Panc1 (cell line): ENCODE data around the gene KIRREL3. TPM values are rescaled to one million over a fixed set of nuclear protein-coding genes. Genes with fewer than 3 reads are reported as not detected.
A peak's percentile ranks its signal among the peaks of the same experiment; 100 is the strongest.

Experiments used
- ATAC-seq: fragments of 200-7000 bp; cut with Tn5 transposase; 2 replicates; pipeline ENCODE4 v1.9.1; 2020; ENCODE audit warnings: mild to moderate bottlenecking, moderate library complexity
- BruUV-seq: library from RNA; stranded (reverse); fragments of 400-500 nt; replicated peaks from 2 replicates; lab custom pipeline; 2021; lab: Mats Ljungman, UMichigan
- CTCF ChIA-PET: fragments of 300-600 bp; sonication (Branson Sonifier 250); formaldehyde crosslinking; loops from one replicate; lab custom pipeline; 2022; ENCODE audit warnings: antibody characterized with exemption; lab: Charles Lee
- POLR2A ChIA-PET: fragments of 300-600 bp; sonication (Branson Sonifier 250); formaldehyde crosslinking; loops from one replicate; lab custom pipeline; 2022; ENCODE audit warnings: antibody characterized with exemption; lab: Charles Lee
- DNase-seq: peaks from one replicate; pipeline ENCODE4 v3.0.0-alpha.2; 2010; ENCODE audit warnings: low read depth, low spot score
- H3K27ac ChIP-seq: 2 replicates; pipeline ENCODE4 v1.5.1; 2011; ENCODE audit warnings: mild to moderate bottlenecking, low read length, inconsistent platforms
- H3K27me3 ChIP-seq: fragments of 200-500 bp; sonication (Bioruptor generic); 2 replicates; pipeline ENCODE4 v1.6.0; 2014; ENCODE audit warnings: low read length, inconsistent platforms; ENCODE audit not compliant: control insufficient read depth, insufficient read depth
- H3K36me3 ChIP-seq: fragments of 200-500 bp; sonication (Bioruptor generic); 2 replicates; pipeline ENCODE4 v1.5.1; 2014; ENCODE audit warnings: inconsistent platforms, mild to moderate bottlenecking, low read length, moderate library complexity; ENCODE audit not compliant: control insufficient read depth, insufficient read depth
- H3K4me1 ChIP-seq: 2 replicates; pipeline ENCODE4 v1.5.1; 2011; ENCODE audit warnings: inconsistent platforms, mild to moderate bottlenecking, low read length, moderate library complexity; ENCODE audit not compliant: control insufficient read depth, insufficient read depth
- H3K4me3 ChIP-seq, 2 experiments: 2 replicates each; pipeline ENCODE4 v1.5.1; 2011 to 2012; ENCODE audit warnings: low read depth in 2 of 2, low read length in 2 of 2, mild to moderate bottlenecking in 2 of 2, inconsistent platforms in 1 of 2, moderate library complexity in 1 of 2
- H3K9me3 ChIP-seq: fragments of 200-500 bp; sonication (Bioruptor generic); 2 replicates; pipeline ENCODE4 v1.5.1; 2014; ENCODE audit warnings: low read depth, mild to moderate bottlenecking, inconsistent platforms, low read length, moderate library complexity; ENCODE audit not compliant: control insufficient read depth, insufficient read depth
- POLR2AphosphoS5 ChIP-seq: IDR thresholded peaks from 2 replicates; pipeline ENCODE4 v1.6.1; 2012; ENCODE audit warnings: mild to moderate bottlenecking, low read depth, low read length, moderate library complexity
- SIN3A ChIP-seq: IDR thresholded peaks from 2 replicates; pipeline ENCODE4 v1.6.1; 2012; ENCODE audit warnings: low read depth, mild to moderate bottlenecking, low read length, moderate library complexity, borderline replicate concordance; ENCODE audit not compliant: insufficient read depth
- TCF7L2 ChIP-seq: IDR thresholded peaks from 2 replicates; pipeline ENCODE4 v1.6.1; 2011; ENCODE audit warnings: mild to moderate bottlenecking, low read depth, low read length, inconsistent platforms
- in situ Hi-C: cut with HindIII; loops from 2 replicates; pipeline ENCODE4 v1.10.0; 2016; ENCODE audit warnings: low sequenced_read_pairs, low pct_unique_long_range_greater_than_20kb
- intact Hi-C: fragments of 100-400 bp; cut with micrococcal nuclease; formaldehyde crosslinking; loops from one replicate; pipeline ENCODE4 v1.10.0; 2022; ENCODE audit not compliant: unreplicated experiment
- total RNA-seq: library from RNA; stranded (reverse); gene quantifications from one replicate; pipeline ENCODE4 v1.2.1, GENCODE V29; 2021; ENCODE audit not compliant: unreplicated experiment
- TF ChIP-seq, protein P1 (sequence below): fragments of 450-650 bp; IDR thresholded peaks from 2 replicates; pipeline ENCODE4 v1.5.1; 2017; ENCODE audit warnings: mild to moderate bottlenecking
- TF ChIP-seq, protein P2 (sequence below), 2 experiments: IDR thresholded peaks; 2 replicates each; pipeline ENCODE4 v1.6.1; 2011 to 2012; ENCODE audit warnings: low read depth in 2 of 2, control low read depth in 1 of 2, low read length in 1 of 2, mild to moderate bottlenecking in 1 of 2, moderate library complexity in 1 of 2; ENCODE audit not compliant: insufficient read depth in 1 of 2

Gene KIRREL3
- total RNA-seq, 1 experiment from 2014 or later: 0.36 TPM

DNA sequence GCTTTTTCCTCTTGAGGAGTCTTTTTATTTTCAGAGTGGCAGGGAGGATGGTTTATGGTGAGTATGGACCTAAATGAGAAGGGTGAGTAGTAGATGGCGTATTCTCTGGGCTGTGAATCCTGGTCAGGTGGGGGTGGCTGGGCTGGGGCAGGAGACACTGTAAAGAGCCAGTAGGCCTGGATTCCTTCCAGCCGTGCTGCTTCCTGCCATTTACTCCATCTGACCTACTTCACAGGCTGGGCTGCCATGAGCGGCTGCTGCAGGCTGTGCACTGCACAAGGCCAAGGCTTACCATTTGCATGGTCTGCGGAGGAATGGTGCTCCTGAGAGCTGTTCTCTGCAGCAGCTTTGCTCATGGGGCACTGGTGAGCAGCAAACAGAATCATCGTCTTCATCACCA, 297.6 kb downstream of the KIRREL3 start:
- ChIA-PET POLR2A (no interaction called here), CTCF (no interaction called here)
- in situ Hi-C loops: no loop called here
- H3K27ac ChIP-seq: no peak overlapping the region
- ATAC-seq (peak; percentile 36; the same call in 1 of the 2 replicates), DNase-seq (no peak)
- H3K36me3 ChIP-seq: no peaks in the 10 kb centered on the region
- BruUV-seq: no TSS peak
- TF ChIP-seq, protein P1, sequence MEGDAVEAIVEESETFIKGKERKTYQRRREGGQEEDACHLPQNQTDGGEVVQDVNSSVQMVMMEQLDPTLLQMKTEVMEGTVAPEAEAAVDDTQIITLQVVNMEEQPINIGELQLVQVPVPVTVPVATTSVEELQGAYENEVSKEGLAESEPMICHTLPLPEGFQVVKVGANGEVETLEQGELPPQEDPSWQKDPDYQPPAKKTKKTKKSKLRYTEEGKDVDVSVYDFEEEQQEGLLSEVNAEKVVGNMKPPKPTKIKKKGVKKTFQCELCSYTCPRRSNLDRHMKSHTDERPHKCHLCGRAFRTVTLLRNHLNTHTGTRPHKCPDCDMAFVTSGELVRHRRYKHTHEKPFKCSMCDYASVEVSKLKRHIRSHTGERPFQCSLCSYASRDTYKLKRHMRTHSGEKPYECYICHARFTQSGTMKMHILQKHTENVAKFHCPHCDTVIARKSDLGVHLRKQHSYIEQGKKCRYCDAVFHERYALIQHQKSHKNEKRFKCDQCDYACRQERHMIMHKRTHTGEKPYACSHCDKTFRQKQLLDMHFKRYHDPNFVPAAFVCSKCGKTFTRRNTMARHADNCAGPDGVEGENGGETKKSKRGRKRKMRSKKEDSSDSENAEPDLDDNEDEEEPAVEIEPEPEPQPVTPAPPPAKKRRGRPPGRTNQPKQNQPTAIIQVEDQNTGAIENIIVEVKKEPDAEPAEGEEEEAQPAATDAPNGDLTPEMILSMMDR: no peak
- TF ChIP-seq, protein P2, sequence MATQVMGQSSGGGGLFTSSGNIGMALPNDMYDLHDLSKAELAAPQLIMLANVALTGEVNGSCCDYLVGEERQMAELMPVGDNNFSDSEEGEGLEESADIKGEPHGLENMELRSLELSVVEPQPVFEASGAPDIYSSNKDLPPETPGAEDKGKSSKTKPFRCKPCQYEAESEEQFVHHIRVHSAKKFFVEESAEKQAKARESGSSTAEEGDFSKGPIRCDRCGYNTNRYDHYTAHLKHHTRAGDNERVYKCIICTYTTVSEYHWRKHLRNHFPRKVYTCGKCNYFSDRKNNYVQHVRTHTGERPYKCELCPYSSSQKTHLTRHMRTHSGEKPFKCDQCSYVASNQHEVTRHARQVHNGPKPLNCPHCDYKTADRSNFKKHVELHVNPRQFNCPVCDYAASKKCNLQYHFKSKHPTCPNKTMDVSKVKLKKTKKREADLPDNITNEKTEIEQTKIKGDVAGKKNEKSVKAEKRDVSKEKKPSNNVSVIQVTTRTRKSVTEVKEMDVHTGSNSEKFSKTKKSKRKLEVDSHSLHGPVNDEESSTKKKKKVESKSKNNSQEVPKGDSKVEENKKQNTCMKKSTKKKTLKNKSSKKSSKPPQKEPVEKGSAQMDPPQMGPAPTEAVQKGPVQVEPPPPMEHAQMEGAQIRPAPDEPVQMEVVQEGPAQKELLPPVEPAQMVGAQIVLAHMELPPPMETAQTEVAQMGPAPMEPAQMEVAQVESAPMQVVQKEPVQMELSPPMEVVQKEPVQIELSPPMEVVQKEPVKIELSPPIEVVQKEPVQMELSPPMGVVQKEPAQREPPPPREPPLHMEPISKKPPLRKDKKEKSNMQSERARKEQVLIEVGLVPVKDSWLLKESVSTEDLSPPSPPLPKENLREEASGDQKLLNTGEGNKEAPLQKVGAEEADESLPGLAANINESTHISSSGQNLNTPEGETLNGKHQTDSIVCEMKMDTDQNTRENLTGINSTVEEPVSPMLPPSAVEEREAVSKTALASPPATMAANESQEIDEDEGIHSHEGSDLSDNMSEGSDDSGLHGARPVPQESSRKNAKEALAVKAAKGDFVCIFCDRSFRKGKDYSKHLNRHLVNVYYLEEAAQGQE (IDR thresholded peaks at IDR 0.05; ENCODE audit: insufficient read depth in 1 of 2, low read depth in 2 of 2, low read length in 1 of 2): no peak
- TF ChIP-seq SIN3A (no peak), TCF7L2 (no peak), POLR2AphosphoS5 (no peak)
- intact Hi-C loops: no loop called here
- H3K4me3 ChIP-seq: no peak overlapping the region
- H3K4me1 ChIP-seq: no peaks in the 10 kb centered on the region
- no peaks in the 10 kb centered on the region for H3K9me3 ChIP-seq
- 0 out of 2 replicates have a peak, but pooled peaks cover 4% of the 10 kb centered on the region for H3K27me3 ChIP-seq

DNA sequence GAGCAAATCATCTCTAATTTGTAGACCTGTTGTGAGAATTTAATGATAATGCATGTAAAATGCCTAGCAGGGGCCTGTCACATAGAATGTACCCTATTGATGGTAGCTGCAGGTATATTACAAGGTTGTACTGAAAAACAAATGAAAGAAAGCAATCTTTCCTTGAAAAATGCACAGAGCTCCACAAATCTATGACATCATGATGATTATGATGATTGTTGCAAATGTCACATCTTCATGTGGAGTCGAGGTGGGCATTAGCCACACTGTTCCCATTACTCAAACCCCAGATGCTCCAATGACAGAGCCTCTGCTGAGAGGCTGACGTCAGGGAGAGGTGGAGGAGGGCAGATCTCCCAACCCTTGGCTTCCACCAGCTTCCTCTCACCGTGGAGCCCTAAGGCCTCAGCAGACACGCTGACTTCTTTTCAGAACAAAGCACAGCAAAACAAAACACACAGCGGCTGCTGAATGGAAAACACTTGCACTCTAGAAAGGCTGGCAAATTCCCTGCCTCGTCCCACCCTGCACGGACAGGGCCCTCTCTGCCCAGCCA, 298.3 kb downstream of the KIRREL3 start:
- no peaks in the 10 kb centered on the region for H3K4me1 ChIP-seq
- H3K36me3 ChIP-seq: no peaks in the 10 kb centered on the region
- no peak overlapping the region for H3K4me3 ChIP-seq
- in situ Hi-C loops: no loop called here
- ATAC-seq: no peak
- H3K27ac ChIP-seq: no peak overlapping the region
- ChIA-PET CTCF (no interaction called here), POLR2A (no interaction called here)
- H3K9me3 ChIP-seq: no peaks in the 10 kb centered on the region
- no peak for TF ChIP-seq POLR2AphosphoS5
- TF ChIP-seq SIN3A: no peak
- TF ChIP-seq TCF7L2: no peak
- TF ChIP-seq, protein P2 (IDR thresholded peaks at IDR 0.05; ENCODE audit: insufficient read depth in 1 of 2, low read depth in 2 of 2, low read length in 1 of 2): no peak
- TF ChIP-seq, protein P1: no peak
- peaks cover 6% of the 10 kb centered on the region; the same call in 1 of the 2 replicates for H3K27me3 ChIP-seq
- DNase-seq: no peak
- BruUV-seq: no TSS peak
- intact Hi-C loops: no loop called here
